ENCODE results near the gene ABLIM2. TPM values are rescaled to one million over a fixed set of nuclear protein-coding genes. Genes with fewer than 3 reads are reported as not detected.

The ABLIM2 gene
- total RNA-seq, 1 experiment from 2014 or later, result 1.0 TPM

- no peak overlapping the region for H2BK12ac ChIP-seq (ENCODE audit: insufficient read length, low read depth, low read length)
- WGBS (ENCODE audit: extremely low coverage, insufficient read length, low lambda C conversion rate), result no CpG with 5 or more reads among the region's 27 CpGs
- H2AK5ac ChIP-seq (ENCODE audit: insufficient read length, low read length), result no peak overlapping the region
- no peaks in the 10 kb centered on the region for H3K27me3 ChIP-seq (ENCODE audit: insufficient read depth, low read length)
- no peak overlapping the region for H2BK5ac ChIP-seq (ENCODE audit: insufficient read length, low read length)
- H4K91ac ChIP-seq (ENCODE audit: insufficient read length, low read depth, low read length), result no peak overlapping the region
- no peak overlapping the region for H3K56ac ChIP-seq (ENCODE audit: insufficient read length, low read depth, low read length)
- H3K23me2 ChIP-seq (ENCODE audit: insufficient read length, low read depth, low read length, poor library complexity, severe bottlenecking), result no peaks in the 10 kb centered on the region
- H3K9me3 ChIP-seq (ENCODE audit: control insufficient read depth, low read depth, low read length), result no peaks in the 10 kb centered on the region
- peak overlapping the region; percentile 15 for H4K5ac ChIP-seq (ENCODE audit: insufficient read length, low read depth, low read length)
- H3K14ac ChIP-seq (ENCODE audit: insufficient read depth, low read length), result peak overlapping the region; percentile 45; the same call in 1 of the 2 replicates
- H2BK120ac ChIP-seq (ENCODE audit: low read depth, low read length, poor library complexity, severe bottlenecking), result no peak overlapping the region
- H2AFZ ChIP-seq (ENCODE audit: low read length), result no peak overlapping the region
- Mint-ChIP-seq H3K27me3 (ENCODE audit: low read depth) (peaks cover 3% of the 10 kb centered on the region; the same call in 1 of the 2 replicates), H3K27ac (no peak overlapping the region), H3K4me1 (peaks cover 8 to 17% of the 10 kb centered on the region in 2 experiments), H3K36me3 (ENCODE audit: insufficient read depth in 1 of 3, low read depth in 3 of 3) (peaks cover 0 to 9% (median 6%) of the 10 kb centered on the region in 3 experiments; a peak in 5 of 7 replicates), H3K4me3 (no peak overlapping the region), H3K9me3 (peaks cover 10% of the 10 kb centered on the region in 2 experiments)
- no peaks in the 10 kb centered on the region for H3K79me2 ChIP-seq (ENCODE audit: insufficient read depth, low read length)
- H2BK20ac ChIP-seq (ENCODE audit: low read depth, low read length, poor library complexity, severe bottlenecking), result no peak overlapping the region
- H4K20me1 ChIP-seq (ENCODE audit: control insufficient read depth, insufficient read depth, insufficient read length), result no peaks in the 10 kb centered on the region
- DNase-seq, result no peak
- no peak overlapping the region for H3K27ac ChIP-seq (ENCODE audit: insufficient read length, low read depth, low read length)
- no peak overlapping the region for H3K4ac ChIP-seq (ENCODE audit: low read depth, low read length)
- 0 out of 2 replicates have a peak overlapping the region, but pooled peaks have one; percentile 53 for H2BK15ac ChIP-seq (ENCODE audit: low read depth, low read length)
- H3K9ac ChIP-seq (ENCODE audit: extremely low read depth, insufficient read length, low read length), result no peak overlapping the region
- no peak for TF ChIP-seq CTCF (conservative IDR thresholded peaks at IDR 0.05)
- H3K79me1 ChIP-seq (ENCODE audit: insufficient read depth, low read depth, low read length, poor library complexity, severe bottlenecking), result no peaks in the 10 kb centered on the region
- peak overlapping the region; percentile 11 for H4K8ac ChIP-seq (replicated peaks; ENCODE audit: insufficient read length, low read depth, low read length)
- H3K23ac ChIP-seq (ENCODE audit: insufficient read length, low read depth, low read length), result no peak overlapping the region
- no peak overlapping the region for H3T11ph ChIP-seq (ENCODE audit: low read length)
- H3K4me1 ChIP-seq (ENCODE audit: insufficient read depth, low read length), result no peaks in the 10 kb centered on the region
- peak overlapping the region; percentile 23 for H3K18ac ChIP-seq (ENCODE audit: insufficient read length, low read depth, low read length)
- H3K4me2 ChIP-seq (ENCODE audit: insufficient read depth, insufficient read length, low read length), result no peak overlapping the region
These were observed 89.4 kb downstream of the ABLIM2 start for GRCh38 chr4:8069102-8069752.
